Measurements from ENCODE around the gene SNAI3. TPM values are rescaled to one million over a fixed set of nuclear protein-coding genes. Genes with fewer than 3 reads are reported as not detected.

The SNAI3 gene
- total RNA-seq: 7.2 and 8.1 TPM in 2 replicates

DNA sequence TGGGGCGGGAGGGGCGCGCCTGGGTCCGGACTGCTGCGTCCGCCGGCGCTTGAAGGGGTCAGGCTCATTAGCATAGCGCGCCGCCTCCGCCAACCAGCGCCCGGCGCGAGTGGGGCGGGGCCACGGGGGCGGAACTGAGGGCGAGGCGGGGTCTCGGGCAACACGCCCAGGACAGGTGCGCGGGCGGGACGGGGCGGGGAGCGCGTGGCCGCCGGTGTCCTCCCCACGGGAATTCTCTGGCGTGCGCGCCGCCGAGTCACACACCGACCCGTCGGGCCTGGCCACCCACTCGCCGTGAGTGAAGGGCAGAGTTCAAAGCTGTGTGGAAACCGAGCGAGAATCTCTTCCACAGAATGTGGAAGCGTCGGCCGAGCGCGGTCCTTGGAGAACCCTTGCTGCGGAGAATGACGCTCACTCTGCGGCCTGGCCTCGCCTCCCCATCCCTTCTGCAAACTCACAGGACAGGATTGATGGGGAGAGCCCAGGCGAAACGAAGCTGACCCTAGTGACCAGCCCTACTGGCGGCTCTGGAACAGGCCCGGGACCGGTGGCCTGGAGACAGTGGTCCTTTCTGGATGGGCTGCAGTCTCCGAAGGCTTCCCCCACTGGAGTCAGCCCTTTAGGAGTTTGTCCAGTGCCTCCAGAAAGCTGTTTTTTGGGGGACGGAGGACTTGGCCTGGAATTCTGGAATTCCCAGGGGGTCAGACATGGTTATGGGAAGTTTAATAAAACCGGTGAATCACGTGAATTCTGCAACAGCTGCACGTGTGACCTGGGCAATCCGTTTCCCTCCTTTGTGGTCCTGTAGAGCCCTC is at the start of gene SNAI3:
Gene SNAI3 (minus strand): TSS at position 69 of the 815 bp plus-strand sequence. CDS start 101 bp downstream, outside the sequence.
- intact Hi-C loops (cut with micrococcal nuclease): loop anchor here (1.0 to 2.0 kb wide), 3 partner anchors 14 to 35 kb away; partner anchors contain the start of genes CYBA and MVD

DNA sequence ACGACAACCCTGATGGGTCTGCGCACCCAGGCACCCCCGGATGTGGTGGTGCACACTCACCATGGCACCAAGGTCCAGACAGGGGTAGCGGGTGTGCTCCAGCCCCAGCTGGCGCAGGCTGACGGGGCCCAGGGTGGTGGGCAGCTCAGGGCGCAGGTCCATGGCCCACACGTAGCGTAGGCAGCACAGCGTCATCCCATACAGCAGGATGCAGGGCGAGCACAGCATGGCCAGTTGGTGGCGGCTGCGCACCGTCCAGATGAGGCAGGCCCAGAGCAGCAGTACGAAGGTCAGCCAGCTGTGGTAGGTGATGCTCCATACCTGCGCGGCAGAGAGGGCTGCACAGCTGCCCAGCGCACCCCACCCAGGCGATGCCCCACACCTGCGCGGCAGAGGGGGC is 49.8 kb upstream of the SNAI3 start:
- intact Hi-C loops (cut with micrococcal nuclease): loop anchor here (2.0 to 5.0 kb wide), 4 partner anchors 49 to 481 kb away; partner anchors contain the start of genes GALNS, PIEZO1, TRAPPC2L and ZNF778

DNA sequence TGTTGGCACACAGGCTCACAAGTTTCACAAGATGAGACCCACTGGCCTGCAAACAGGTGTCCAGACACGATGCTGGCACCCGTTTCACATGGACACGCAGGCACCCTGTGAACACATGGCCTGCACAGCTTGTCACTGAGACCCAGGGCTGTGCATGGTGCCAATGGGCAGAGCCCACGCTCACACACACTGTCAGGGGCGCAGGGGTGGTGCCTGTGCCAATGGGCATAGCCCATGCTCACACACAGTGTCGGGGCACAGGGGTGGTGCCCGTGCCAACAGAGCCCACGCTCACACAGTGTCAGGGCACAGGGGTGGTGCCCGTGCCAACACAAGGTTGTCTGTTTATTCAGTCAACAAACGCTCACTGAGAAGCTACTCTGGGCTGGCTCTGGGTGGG is 49.3 kb upstream of the SNAI3 start:
- intact Hi-C loops (cut with micrococcal nuclease): loop anchor here (2.0 to 5.0 kb wide), 4 partner anchors 49 to 481 kb away; partner anchors contain the start of genes GALNS, PIEZO1, TRAPPC2L and ZNF778

DNA sequence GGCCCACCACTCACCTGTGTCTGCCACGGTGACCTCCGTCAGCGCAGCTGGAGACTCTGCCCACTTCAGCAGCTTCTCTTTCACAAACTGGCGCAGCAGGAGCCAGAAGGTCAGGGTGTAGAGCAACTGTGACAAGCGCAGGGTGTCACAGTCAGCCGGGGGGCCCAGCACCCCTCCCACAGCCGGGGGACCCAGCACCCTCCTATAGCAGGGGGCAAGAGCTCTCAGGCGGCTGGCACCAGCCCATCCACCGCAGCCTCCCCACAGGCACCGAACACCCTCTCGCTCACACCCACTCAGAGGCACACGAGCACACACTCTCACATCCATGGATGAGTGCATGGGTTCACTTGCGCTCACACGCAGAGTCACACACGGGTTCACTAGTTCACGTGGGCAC is 48.8 kb upstream of the SNAI3 start:
- intact Hi-C loops (cut with micrococcal nuclease): loop anchor here (5.0 kb wide), 1 partner anchor 432 kb away; no protein-coding TSS in a partner anchor

DNA sequence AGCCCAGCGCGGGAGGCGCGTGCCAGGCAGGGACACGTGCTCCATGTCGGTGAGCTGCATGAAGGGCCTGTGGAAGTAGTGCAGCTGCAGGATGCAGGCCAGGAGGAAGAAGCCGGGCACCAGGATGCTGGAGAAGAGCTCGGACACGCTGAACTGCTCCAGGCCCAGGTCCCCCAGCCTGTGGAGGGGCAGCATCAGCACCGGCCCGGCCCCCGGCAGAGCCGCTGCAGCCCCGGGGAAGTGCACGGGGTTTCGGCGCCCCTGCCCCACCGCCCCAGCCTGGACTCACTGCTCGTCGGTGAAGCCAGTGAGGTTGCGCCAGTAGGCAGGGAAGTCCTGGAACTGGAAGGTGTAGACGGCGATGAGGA is 48.0 kb upstream of the SNAI3 start:
- intact Hi-C loops (cut with micrococcal nuclease): no loop called here

DNA sequence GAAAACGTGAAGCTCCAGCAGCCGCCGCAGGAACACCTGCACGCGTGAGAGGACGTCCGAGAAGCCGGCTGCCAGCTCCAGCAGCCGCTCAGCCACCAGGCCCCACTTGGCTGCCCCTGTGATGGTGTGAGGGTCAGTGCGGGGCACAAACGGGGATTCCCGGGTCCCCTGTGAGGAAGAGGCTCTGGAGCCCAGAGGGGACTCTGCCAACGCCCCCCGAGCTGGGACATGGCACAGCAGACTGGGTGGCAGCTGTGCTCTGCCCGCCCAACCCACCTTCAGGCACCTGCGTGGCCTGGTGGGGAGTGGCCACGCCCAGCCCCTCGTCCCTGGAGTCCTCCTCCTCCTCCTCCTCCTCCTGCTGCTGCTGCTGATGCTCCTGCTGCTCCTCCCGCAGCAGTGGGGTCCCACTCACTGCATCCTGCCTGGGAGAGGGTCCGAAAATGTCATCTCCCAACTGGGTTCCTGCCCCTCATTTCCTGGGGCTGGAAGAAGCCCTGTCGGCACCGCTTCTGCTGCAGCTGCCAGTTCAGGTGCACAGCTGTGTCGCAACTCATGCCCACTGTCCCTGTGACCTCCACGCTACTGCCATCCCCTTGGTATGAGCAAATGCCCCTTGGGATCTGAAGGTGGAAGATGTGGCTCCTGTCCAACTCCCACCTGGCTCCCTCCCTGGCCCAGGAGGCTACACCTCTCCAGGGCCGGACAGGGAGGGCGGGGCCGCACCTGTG is 47.5 kb upstream of the SNAI3 start:
- intact Hi-C loops (cut with micrococcal nuclease): no loop called here

DNA sequence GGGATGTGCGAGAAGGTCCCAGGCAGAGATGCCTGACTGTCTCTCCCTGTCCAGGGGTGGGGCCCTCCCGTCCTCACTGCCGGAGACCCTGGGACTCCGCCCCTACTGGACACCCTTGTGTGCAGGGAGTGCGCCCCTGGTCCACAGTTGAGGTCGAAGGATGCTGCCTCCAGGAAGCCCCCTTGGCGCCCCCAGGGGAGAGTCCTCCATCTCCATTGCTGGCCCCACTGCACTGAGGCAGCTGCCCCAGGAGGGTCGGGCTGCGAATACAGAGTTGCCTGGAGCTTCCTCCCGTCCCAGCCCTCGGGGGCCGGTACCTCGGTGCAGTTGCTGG is 46.6 kb upstream of the SNAI3 start:
- intact Hi-C loops (cut with micrococcal nuclease): no loop called here

DNA sequence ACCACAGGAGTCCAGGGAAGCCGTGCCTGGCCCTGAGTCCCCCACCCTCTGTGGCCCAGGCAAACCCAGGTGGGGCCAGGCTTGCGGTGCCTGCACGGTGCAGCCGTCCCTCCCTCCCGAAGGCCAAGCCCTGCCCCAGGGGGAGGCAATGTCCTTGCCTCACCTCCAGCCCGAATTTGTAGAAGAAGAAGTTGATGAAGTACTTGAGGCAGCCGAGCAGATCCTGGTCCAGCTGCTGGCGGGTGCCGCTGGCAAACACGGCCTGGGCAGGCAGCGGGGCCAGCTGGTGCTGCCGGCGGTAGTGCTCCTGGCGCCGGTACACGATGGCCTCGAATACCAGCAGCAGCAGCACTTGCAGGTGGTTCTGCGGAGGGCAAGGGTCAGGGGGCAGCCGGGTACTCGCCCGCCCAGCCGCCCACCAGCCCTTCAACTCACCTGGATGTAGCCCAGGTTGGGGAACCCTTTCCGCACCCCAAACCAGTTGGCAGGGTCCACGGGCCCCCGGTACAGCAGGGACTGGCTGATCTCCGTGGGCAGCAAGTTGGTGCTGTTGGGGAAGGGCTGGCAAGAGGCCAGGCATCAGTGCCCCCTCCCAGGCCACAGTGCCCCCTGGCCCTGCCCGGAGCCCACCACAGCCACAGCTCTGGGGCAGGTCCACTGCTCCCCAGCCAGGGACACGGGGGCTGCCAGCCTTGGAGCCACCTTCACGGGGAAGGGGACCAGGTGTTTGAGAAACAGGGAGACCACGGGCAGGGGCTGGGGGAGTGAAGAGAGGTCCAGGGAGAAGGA is 46.1 kb upstream of the SNAI3 start:
- intact Hi-C loops (cut with micrococcal nuclease): no loop called here

DNA sequence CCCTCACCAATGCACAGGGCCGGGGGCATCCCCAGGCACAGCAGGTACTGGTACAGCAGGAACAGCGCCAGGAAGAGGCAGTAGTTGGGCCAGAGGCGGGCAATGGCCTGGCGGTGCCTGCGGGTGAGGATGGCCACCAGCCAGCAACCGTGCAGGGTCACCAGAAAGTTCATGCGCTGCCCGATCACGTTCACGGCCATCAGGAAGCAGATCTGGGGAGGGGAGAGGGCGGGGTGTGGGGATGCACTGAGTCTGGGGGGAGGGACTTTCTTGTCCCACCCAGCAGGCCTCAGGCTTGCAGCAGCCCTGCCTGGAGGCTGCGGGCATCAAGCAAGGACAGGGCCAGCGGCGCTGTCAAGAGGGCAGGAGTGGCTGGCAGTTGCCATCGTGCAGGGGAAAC is 45.4 kb upstream of the SNAI3 start:
- intact Hi-C loops (cut with micrococcal nuclease): no loop called here

DNA sequence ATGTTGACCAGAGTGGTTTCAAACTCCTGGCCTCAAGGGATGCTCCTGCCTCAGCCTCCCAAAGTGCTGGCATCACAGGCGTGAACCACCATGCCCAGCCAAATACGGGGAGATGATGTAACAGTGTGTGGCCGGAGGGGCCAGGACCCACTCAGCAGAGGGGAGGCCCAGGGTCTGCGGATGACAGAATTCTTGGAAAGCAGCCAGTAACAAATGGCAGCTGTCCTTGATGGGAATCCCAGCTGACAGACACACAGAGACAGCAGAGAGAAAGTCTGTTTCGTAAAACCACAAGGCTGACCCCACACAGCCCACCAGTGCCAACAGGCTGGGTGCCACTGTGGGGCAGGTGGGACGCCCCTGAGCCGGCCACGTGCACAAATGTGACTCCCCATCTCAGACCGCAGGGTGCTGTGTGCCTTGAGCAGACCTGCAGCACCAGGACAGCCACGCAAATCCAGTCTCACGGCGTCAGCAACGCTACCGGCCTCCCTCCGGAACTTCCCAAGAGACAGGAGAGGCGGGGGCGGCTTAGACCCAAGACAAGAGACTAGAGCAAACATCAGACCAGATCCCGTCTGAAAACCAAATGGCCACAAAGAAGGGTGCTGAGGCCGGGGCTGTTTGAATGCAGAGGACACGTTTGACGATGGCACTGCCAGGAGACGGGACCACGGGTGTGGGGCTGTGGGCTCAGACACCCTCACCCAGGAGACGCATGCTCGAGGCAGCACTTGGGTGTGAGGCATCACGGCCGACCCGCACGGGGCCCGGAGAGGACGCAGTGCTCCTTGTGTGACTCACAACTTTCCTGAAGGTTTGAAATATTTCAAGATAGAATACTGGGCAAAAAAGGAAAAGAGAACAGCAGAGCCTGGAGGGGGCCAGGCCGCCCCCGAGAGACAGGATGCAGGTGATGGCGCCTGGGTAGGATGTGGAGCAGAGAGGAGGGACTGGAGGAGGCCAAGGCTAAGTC is 44.6 kb upstream of the SNAI3 start:
- intact Hi-C loops (cut with micrococcal nuclease): no loop called here

DNA sequence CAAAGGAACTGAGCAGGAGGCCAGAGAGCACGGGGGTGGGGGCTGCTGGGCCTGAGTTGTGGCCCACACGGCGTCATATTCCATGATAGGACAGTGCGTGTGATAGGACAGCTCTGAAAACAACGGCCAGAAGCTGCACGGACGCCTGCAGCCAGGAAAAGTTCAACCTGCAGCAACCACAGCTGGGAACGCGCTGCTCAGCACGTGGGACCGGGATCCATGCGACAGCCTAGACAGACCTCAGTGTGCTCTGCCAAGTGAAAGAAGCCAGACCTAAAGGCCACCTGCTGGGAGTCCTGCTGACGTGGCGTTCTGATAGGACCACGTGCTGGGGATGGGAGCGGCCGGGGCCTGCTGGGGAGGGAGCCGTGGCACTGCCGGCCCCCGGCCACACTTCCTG is 41.6 kb upstream of the SNAI3 start:
- intact Hi-C loops (cut with micrococcal nuclease): no loop called here

DNA sequence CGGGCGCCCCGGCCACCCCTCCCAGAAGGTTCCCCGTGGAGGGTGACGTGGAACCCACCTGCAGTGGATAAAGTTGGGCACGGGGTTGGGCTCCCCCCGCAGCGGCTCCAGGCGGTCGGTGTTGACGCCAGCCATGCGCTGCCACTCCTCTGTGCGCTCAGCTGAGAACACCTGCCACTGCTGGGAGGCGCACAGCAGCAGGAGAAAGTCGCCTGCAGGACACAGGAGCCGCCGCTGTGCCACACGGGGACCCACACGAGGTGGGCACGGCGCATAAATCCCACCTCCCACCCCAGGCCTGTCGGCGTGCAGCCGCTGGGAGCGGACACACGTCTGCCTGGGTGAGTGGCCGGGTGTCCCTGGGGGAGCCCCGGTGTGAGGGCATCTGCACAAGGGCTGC is 40.7 kb upstream of the SNAI3 start:
- intact Hi-C loops (cut with micrococcal nuclease): no loop called here

DNA sequence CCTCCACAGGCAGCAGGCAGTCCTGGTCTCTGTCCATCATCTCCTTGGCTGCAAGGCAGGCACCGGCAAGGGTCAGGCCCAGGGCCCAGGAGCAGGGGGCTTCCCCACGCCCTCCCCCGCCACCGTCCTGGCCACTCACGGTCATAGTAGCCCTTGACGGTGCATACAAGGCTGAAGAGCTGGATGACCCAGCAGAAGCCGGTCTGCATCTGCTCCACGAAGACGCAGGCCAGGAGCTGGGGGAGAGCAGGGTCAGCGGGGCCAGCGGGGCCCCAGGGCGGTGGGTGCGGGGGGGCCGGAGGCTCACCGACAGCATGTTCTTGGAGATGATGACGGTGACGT is 40.1 kb upstream of the SNAI3 start:
- intact Hi-C loops (cut with micrococcal nuclease): no loop called here

DNA sequence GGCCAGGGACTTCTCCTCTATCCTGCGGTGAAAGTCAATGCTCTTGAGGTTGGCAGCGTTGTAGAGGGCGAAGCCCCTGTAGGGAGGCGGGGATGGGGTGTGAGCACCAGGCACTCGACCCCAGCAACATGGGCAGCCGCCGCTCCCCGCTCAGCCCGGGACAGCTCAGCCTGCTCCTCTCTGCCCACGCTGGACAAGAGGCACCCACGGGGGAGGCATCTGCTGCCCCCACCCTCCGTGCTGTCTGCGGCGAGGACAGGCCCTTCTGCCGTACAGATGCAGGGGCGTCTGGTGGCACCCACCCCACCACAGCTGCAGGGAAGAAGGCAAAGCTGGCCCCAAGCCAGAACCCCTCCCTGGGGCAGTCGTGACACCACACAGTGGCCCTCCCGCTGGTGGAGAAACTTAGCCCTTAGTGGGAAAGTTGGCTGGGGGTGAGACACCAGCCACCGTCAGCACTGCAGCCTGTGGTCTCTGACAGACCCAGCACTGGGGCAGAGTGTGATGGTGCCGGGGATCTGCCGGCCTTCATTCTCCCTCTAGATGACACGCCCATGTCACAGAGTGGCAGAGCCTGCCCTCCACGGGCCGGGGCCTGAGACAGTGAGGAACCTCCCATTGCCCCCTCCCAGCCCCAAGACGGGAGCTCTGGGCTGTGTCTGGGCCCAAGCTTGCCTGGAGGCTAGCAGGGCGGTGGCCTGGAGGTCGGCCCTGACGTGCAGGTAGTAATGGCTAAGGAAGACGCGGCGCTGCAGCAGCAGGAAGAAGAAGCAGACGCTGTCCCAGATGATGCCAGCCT is 39.5 kb upstream of the SNAI3 start:
- intact Hi-C loops (cut with micrococcal nuclease): no loop called here

DNA sequence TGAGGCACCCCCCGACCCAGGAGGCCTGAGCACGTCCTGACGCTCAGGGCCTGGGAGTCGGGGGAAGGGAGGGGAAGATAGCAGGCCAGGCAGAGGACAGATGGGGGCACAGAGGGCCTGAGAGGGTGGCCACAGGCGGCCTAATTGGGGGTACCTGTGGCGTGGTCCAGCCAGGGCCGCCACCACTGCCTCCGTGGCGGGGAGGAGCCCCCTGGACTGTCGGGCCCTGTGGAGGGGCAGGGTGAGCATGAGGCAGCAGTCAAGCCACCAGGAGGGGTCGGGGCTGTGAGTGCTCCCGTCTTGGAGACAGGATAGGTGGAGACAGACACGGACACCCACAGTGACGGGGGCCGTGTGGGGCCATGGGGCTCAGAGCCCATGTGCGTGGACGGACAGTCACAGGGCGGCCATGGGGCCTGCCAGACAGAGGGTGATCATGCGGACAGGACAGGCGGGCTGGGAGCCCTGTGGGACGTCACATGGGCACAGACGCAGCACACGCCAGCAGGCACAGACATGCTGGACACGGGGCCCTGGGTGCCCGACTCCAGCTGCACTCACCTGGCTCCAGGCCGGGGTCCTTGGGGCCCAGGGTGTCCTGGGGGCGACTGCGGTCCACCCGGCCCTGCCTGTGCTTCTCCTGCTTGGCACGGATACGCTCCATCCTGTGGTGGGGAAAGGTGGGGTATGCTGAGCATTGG is 38.7 kb upstream of the SNAI3 start:
- intact Hi-C loops (cut with micrococcal nuclease): no loop called here

DNA sequence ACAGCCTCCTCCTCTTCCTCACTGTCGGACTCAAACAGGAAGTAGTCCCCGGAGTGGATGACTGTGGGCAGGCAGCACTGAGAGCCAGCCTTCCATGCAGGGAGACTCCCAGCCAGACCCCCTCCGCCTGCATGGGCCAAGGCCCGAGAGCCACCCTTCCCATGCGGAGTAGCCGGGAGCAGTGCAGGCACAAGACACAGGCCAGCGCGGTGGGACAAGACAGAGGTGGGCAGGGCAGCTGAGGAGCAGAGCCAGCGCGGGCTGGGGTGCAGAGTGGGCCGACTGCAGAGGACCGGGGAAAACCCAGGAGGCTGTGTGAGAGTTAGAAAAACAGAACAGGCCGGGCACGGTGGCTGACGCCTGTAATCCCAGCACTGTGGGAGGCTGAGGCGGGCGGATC is 37.6 kb upstream of the SNAI3 start:
- intact Hi-C loops (cut with micrococcal nuclease): no loop called here

DNA sequence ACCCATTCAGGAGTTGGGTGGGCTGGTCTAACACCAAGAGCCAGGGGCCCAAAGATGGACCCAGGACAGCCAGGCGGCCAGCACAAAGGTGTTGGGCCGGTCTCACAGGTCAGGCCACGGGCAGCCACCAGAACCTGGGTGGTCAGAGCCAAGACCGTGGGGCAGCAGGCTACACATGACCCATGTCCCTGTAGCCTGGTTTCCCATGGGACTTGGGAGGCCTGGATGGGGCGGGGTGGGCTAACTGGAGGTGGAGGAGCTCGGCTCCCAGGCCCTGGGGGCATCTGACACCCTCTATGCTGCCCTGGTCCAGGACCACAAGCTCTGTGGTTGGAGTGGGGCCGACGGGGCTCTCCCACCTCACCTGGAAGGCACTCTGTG is 37.2 kb upstream of the SNAI3 start:
- intact Hi-C loops (cut with micrococcal nuclease): no loop called here

DNA sequence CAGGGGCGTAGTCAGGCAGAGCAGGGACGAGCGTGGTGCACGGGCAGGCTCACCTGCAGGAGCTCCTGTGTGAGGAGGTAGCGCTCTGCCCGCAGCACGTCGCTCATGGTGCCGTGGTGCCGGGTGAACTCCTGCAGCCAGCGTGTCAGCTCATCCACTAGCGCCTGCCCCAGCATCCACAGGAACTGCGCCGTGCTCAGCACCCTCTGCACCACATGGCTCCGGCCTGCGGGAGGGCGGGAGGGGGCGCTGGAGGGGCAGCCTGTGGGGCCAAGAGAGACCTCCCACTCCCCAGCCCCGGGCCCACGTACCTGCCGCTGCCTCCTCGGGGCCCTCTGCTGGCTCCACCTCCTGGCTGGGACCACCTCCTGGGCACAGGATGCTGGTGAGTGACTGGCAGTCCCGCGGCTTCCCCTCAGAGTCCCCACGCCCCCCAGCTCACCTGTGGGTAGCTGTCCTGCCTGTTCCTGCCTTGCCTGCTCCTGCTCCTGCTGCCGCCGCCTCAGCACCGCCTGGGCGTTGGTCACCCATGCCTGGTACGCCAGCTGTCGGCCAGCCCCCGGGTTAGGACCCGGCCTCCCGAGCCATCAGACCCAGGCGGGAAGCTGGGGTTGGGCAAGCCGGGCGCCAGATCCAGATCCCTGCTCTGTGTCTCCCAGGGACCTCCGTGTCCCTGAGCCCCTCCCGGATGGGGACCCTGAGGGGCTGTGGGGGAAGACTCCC is 36.6 kb upstream of the SNAI3 start:
- intact Hi-C loops (cut with micrococcal nuclease): no loop called here

All from T-helper 2 cell treated with Interferon-gamma antibody and Interleukin-4, amounts not matched to agents 100 ng/mL and 5 ng/mL, for 36 hours (primary cell).